DLD1 (cell line): Measurements from ENCODE around the gene CELSR2.

Experiments used
- in situ Hi-C: cut with HindIII; loops from 2 replicates; pipeline ENCODE4 v1.10.0; 2017; ENCODE audit warnings: low sequenced_read_pairs

CELSR2 gene

GRCh38 chr1:109263597-109264378 lies 14.4 kb downstream of the CELSR2 start:
- in situ Hi-C loops, result no loop called here

GRCh38 chr1:109264379-109264755 lies 15.0 kb downstream of the CELSR2 start:
- in situ Hi-C loops, result no loop called here

GRCh38 chr1:109265016-109265415 lies 15.7 kb downstream of the CELSR2 start:
- in situ Hi-C loops, result no loop called here

- in situ Hi-C loops, result no loop called here
Measured at GRCh38 chr1:109265741-109266330, 16.5 kb downstream of the CELSR2 start.

DNA sequence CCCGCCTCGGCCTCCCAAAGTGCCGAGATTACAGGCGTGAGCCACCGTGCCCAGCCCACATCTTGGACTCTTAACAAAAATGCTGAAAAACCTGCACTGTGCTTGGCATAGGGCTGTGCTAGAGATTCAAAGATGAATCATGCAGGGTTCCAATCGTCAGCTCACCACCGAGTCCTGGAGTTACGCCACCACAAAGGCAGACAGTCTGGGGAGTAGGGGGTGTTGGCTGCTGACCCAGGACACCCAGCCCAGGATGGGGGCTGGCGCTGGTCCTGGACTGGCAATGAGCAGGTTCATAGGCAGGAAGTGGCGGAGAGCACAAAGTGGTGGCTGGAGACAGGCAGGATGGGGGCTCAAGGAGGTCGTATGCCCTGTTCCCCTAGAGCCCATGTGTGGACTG lies 17.6 kb downstream of the CELSR2 start:
- in situ Hi-C loops, result no loop called here

DNA sequence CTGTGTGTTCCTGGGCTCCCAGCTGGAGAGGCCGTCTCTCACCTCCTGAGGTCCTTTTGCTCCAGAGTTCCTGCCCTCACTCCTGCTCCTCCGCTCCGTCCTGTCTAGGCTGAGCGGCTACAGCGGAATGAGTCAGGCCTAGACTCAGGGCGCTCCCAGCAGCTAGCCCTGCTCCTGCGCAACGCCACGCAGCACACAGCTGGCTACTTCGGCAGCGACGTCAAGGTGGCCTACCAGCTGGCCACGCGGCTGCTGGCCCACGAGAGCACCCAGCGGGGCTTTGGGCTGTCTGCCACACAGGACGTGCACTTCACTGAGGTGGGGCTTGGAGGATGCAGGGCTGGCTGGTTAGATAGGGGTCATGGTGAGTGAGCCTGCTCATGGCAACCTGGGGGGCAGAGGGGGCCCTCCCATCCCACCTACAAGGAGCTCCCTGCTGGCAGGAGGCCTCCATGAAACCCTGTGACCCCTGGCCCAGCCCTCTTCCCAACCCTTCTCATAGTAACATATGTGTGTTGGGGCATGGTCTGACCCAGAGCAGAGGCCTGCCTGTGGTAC lies 18.5 kb downstream of the CELSR2 start:
- in situ Hi-C loops, result no loop called here

DNA sequence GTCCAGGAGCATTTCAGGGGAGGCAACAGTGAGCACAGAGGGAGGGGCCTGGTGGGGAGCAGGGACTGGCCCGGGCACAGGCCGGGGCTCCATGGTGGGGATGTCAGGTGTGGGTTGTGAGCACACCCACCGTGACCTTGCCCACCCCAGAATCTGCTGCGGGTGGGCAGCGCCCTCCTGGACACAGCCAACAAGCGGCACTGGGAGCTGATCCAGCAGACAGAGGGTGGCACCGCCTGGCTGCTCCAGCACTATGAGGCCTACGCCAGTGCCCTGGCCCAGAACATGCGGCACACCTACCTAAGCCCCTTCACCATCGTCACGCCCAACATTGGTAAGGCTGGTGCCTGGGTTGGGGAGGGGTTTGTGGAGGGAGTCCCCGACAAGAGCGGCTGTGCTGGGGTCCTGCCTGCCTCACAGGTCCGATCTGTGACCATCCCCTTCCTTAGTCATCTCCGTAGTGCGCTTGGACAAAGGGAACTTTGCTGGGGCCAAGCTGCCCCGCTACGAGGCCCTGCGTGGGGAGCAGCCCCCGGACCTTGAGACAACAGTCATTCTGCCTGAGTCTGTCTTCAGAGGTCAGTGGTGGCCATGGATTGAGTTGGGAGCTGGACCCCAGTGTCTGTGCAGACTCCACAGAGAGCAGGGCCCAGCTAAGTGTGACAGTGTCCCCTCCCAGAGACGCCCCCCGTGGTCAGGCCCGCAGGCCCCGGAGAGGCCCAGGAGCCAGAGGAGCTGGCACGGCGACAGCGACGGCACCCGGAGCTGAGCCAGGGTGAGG lies 19.3 kb downstream of the CELSR2 start:
- in situ Hi-C loops, result no loop called here

GRCh38 chr1:109269212-109269980 lies 20.1 kb downstream of the CELSR2 start:
- in situ Hi-C loops, result no loop called here

- in situ Hi-C loops, result loop anchor here (10.0 kb wide), 1 partner anchor 135 kb away; no protein-coding TSS in a partner anchor
Measured at GRCh38 chr1:109269981-109270622, 20.8 kb downstream of the CELSR2 start.

DNA sequence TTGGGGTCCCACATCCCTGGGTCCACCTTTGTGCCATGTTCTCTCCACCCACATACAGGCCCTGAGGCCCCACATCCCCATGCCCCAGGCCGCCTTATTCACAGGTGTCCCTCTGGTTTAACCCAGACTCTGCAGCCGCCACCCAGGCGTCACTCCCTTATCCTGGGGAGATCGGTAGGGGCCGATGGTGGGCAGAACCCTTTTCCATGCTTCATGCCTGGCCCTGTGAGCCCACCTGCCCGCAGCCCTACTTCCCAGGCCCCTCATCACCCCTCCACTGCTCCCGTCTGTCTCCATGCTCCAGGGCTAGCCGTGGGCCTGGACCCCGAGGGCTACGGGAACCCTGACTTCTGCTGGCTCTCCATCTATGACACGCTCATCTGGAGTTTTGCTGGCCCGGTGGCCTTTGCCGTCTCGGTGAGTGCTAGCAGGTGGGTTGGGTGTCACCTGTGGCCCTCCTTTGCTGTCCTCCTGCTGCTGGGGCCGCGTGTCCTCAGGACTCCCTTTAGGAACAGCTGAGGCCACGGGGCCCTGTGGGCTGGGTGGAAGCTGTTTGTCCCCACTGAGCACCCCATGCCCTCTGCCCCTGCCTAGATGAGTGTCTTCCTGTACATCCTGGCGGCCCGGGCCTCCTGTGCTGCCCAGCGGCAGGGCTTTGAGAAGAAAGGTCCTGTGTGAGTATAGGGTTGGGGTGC lies 21.4 kb downstream of the CELSR2 start:
- in situ Hi-C loops, result loop anchor here (10.0 kb wide), 1 partner anchor 134 kb away; no protein-coding TSS in a partner anchor

GRCh38 chr1:109271458-109271857 lies 22.1 kb downstream of the CELSR2 start:
- in situ Hi-C loops, result loop anchor here (10.0 kb wide), 1 partner anchor 133 kb away; no protein-coding TSS in a partner anchor

- in situ Hi-C loops, result loop anchor here (10.0 kb wide), 1 partner anchor 133 kb away; no protein-coding TSS in a partner anchor
Measured at GRCh38 chr1:109272021-109272799, 22.9 kb downstream of the CELSR2 start.

GRCh38 chr1:109272831-109273547 lies 23.6 kb downstream of the CELSR2 start:
- in situ Hi-C loops, result loop anchor here (10.0 kb wide), 1 partner anchor 132 kb away; no protein-coding TSS in a partner anchor

GRCh38 chr1:109273570-109274288 lies 24.4 kb downstream of the CELSR2 start:
- in situ Hi-C loops, result loop anchor here (10.0 kb wide), 1 partner anchor 131 kb away; no protein-coding TSS in a partner anchor

DNA sequence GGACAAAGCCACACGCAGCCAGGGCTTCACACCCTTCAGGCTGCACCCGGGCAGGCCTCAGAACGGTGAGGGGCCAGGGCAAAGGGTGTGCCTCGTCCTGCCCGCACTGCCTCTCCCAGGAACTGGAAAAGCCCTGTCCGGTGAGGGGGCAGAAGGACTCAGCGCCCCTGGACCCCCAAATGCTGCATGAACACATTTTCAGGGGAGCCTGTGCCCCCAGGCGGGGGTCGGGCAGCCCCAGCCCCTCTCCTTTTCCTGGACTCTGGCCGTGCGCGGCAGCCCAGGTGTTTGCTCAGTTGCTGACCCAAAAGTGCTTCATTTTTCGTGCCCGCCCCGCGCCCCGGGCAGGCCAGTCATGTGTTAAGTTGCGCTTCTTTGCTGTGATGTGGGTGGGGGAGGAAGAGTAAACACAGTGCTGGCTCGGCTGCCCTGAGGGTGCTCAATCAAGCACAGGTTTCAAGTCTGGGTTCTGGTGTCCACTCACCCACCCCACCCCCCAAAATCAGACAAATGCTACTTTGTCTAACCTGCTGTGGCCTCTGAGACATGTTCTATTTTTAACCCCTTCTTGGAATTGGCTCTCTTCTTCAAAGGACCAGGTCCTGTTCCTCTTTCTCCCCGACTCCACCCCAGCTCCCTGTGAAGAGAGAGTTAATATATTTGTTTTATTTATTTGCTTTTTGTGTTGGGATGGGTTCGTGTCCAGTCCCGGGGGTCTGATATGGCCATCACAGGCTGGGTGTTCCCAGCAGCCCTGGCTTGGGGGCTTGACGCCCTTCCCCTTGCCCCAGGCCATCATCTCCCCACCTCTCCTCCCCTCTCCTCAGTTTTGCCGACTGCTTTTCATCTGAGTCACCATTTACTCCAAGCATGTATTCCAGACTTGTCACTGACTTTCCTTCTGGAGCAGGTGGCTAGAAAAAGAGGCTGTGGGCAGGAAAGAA lies 25.5 kb downstream of the CELSR2 start:
- in situ Hi-C loops, result loop anchor here (10.0 kb wide), 1 partner anchor 130 kb away; no protein-coding TSS in a partner anchor
